Hippocampal formation (tissue), 2 donors: ENCODE measurements around the gene HIRA.
"Not testable (repeated sequence)": the region's sequence is repeated elsewhere in the genome, so short reads cannot be mapped to it uniquely, and the experiment has no call there.

Experiments
- DNase-seq, 2 donors: peaks; one replicate each; lab custom pipeline; 2025; lab: John Stamatoyannopoulos, UW

The HIRA gene

DNA sequence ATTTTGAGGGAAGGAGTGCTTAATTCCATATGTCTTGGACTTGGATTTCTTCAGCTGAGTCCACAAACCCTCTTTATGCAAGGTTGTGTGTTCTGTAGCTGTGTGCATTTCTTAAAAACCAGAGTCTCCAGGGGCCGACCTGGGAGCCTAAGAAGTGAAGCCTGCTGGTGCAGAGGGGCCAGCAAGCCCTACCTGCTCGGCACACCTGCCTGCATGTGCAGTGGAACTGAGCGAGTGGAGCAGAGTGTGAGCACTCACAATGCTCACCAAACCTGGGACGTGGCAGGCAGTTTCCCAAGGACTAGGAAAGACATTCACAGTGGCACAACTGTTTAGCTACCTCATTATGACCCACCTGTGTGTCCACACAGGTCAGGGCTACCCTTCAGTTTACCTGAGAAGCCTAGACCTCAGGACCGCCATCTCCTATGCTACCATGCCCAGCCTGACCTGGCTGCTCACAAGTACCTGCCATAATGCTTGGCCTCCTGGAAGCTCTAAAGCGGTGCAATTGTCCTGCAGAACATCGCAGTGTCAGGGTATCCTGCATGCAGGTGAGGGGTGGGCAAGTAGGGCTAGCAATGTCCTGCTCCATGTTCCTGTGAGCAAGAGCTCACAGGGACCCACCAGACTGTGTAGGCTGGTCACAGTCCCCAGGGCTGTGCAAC is 12.1 kb upstream of the HIRA start:
- no peak for DNase-seq

DNA sequence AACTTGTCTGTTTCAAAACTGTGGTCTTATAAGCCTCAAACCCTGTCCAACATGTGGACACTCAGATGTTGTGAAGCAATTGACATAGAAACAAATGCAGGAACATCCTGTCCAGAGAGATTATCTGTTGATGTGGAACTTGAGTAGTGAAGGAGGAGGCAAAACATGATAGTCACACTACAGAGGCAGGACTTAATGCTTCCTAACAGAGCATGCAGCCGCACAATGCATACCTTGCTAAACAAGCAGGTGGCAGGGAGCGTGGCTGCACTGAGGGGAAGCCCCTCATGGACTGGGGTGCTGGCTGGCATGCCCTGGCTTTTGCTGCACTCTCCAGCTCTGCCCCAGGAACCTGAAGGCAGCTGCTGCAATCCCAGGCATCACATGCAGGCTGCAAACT is 10.6 kb upstream of the HIRA start:
- DNase-seq: no peak

DNA sequence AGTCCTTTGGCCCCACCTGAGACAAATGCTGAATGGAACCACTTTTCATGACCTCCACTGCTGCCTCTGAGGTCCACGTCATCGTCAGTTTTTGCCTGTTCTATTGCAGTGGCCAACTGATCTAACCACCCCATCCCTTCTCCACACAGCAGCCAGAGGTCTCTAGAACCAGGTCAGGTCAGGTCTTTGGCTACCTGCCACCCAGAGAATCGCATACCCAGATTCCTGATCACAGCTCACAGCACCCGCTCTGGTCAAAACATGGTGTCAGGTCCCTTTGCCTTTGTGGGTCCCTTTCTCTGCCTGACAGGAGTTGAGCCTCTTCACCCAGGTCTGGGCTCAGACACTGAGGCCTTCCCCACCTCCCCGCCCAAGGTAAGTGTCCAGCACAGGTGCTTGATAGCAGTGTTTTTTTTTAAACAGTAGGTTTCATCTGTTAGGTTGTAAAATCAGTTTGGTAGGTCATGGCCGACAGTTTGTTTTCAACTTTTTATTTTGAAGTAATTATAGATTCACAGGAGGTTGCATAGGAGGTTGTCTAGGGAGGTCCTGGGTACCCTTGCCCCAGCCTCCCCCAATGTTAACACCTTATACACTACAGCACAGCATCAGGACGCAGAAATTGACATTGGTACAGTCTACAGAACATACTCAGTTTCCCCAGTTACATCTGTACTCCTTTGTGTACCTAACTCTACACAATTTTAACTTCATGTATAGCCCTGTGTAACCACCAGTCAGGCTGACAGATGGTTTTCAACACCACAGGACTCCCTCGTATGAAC is 9.1 kb upstream of the HIRA start:
- no peak for DNase-seq

DNA sequence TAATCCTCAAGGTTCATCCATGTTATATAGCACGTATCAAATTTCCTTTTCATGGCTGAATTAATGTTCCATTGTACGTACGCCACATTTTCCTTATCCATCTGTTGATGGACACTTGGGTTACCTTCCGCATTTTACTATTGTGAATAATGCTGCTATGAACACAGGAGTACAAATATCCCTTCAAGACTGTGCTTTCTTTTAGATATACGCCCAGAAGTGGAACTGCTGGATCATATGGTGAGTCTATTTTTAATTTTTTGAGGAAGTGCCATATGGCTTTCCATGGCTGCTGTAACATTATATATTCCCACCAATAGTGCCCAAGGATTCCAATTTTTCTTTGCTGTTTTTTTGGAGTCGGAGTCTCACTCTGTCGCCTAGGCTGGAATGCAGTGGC is 6.8 kb upstream of the HIRA start:
- no peak for DNase-seq

DNA sequence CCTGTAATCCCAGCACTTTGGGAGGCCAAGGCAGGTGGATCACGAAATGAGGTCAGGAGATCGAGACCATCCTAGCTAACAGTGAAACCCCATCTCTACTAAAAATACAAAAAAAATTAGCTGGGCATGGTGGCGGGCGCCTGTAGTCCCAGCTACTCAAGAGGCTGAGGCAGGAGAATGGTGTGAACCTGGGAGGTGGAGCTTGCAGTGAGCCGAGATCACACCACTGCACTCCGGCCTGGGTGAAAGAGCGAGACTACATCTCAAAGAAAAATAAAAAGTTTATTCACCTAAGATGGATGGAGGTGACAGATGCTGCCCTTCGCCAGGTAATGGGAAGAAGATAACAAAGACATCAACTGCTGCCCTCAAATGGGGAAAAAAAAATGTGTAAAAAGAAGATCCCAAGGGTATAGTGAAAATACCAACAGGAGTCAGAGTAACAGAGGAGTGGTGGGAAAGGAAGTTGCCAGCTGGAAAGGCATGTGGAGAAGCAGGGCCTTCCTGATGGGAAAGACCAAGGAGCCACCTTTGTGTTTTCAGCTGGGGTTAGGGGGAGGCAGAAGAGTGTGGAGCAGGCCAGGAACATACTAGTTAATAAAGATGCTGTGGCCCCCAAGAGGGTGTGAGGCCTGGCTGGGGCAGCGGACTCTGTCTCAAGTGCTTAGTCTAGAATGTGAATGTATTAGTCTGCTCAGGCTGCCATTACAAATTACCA is 5.1 kb upstream of the HIRA start:
- DNase-seq: not testable (repeated sequence)

DNA sequence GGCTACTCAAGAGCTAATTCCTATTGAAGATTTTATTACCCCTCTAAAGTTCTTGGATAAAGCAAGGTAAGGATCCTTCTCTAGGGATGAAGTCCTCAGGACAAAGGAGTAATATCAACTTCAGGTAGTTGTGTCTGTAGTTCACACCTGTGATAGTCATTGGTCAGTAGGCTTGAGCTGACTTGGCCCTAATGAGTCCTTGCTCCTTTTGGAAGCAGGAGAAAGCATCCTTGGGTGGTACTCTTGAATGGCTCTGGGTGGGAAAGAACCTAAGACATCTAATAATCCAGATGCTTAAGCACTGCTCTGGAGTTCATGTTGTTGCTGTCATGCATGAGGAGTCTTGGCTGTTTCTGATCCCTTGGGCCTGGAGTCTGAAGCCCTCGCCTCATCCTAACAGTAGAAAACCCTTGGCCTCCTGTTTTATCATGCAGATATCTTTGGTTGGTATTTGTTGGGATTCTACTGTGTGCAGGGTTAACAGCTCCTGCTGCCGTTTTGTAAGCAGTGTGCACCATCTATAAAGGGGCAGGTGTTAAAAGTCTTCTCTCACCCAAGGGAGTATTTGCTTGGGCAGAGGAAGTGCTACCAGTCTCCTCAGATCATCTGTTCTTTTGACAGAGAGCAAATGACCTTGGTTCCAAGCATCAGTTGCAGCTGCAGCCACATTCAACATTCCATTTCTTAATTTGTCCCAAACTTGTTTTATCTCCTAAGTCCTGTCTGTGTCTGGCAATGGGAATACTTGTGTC is 3.5 kb upstream of the HIRA start:
- no peak for DNase-seq

DNA sequence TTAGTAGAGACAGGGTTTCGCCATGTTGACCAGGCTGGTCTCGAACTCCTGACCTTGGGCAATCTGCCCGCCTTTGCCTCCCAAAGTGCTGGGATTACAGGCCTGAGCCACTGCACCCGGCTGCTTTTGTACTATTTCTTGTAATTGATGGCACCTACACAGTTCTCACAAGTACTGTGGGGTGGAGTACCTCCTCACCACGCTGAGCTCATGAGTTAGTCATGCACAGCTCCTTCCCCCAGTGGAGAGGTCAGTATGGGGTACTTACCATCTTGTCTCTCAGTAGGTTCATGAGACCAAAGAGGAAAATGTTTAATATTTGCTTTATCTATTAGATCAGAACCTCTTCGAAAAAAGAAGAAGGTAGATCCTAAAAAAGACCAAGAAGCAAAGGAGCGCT is 2.9 kb upstream of the HIRA start:
- no peak for DNase-seq

DNA sequence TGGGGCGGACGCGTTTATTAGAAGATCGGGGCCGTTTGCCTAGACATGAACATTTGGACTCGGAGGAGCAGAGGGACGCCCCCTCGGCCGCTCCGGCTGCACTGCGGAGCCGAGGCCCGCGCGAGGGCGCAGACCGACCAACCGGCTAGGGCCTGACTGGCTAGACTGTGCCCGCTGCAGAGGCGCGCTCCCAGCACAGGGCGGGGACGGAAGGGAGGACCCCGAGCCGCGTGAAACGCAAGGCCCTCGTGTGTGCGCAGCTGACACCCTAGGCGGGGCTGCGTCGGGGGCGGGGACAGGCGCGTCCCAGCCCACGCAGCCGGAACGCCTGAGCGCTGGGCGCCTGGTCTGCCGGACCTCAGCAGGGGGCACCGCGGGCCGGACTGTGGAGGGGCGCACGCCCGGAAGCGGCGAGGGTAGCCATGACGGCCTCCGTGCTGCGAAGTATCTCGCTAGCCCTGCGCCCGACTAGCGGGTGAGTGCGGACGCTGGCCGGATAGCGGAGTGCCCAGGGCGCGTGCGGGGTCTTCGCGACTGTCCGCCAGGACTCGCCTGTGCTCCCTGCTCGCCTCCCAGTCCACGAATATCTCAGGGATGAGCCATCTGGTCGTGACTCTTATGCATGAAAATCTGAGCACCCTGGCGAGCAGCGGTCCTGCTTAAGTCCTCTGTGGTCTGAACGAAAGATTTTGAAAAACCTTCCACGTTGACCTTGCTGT is 759 bp upstream of the HIRA start, which contains the start of gene MRPL40:
MRPL40 (plus strand) TSS at position 413 of the 719 bp plus-strand sequence; CDS start at position 423, 10 bp downstream.
- peak; percentile 90 to 93 for DNase-seq

DNA sequence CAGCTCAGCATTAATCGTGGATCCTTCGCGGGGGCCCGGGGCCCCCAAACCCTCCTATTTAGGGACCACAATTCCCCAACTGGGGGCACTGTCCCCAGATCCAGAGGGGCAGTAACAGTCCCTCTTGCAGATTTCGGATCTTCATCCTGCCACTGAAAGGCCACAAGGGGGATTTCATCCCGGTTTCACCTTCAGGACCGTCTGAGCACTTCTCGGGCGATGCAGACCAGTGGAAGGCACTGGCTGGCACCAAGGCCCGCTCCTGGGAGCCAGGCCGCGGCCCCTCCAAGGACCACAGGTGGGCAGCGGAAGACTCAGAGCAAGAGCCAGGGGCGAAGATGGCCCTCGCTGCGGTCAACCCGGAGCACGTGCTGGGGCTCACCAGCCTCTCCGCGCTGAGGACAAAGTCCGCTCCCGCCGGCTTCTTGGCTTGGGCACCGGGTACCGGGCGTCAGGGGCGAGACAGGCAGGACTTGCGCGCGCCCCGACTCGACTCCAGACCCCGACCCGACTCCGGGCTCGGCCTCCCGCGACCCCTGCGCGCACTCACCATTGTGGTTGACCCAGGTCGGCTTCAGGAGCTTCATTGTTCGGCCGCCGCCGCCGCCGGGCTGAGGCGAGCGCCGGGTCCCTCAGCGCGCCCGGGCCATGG is 517 bp downstream of the HIRA start:
- DNase-seq: no peak

DNA sequence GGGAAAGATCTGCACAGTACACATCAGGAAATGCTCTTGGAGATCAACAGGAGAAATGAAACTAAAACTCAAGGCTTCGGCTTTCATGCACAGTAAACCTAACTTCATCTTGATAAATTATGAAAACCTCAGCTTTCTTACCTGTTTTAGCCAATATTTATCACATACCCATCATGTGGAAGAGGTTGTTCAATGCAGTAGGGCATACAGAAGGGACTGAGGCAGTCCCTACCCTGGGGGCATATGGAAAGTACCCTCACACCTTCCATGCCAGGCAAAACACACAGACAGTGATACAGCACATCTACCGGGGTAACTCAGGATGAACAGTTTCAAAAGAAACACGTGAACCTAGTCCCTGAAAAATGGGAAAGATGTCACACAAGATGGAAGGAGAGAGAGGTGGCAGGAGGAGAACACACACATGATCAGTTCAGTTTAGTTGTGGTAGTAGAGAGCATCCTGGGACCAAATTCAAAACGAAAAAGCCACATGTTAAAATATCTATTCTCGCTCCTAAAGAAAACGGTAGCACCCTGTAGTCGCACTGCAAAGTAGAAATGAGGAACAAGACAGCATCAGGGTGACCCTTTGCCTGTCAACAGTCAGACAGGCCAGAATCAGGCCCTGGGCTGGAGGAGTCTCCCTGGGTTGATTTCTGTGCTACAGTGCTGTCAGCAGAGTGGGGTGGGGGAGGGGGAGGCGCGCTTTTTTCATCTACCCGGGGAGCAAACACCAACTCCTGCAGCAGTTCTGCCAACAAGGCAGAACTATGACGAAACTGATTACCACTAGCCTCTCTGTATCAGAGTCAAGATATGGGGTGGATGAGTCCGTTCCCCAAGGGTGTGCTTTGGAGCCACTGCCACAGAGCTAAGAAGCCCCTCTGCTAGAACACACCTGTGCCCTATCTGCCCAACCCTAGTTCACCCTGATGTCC is 1.3 kb downstream of the HIRA start:
- DNase-seq: no peak

DNA sequence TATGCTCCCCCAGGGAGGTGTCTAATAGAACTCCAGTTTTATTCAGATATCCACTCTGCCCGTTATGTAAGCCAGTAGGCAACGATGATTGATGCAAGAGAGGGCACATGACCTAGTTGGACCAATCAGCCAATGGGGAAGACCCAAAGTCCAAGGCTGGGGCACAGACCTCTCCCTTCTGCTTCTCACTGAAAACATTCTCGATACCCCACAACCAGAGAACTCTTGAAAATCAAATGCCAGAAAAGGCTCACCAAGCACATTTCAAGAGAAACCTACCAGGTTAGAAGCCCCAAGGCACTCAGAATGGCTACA is 7.4 kb downstream of the HIRA start:
- DNase-seq: no peak

DNA sequence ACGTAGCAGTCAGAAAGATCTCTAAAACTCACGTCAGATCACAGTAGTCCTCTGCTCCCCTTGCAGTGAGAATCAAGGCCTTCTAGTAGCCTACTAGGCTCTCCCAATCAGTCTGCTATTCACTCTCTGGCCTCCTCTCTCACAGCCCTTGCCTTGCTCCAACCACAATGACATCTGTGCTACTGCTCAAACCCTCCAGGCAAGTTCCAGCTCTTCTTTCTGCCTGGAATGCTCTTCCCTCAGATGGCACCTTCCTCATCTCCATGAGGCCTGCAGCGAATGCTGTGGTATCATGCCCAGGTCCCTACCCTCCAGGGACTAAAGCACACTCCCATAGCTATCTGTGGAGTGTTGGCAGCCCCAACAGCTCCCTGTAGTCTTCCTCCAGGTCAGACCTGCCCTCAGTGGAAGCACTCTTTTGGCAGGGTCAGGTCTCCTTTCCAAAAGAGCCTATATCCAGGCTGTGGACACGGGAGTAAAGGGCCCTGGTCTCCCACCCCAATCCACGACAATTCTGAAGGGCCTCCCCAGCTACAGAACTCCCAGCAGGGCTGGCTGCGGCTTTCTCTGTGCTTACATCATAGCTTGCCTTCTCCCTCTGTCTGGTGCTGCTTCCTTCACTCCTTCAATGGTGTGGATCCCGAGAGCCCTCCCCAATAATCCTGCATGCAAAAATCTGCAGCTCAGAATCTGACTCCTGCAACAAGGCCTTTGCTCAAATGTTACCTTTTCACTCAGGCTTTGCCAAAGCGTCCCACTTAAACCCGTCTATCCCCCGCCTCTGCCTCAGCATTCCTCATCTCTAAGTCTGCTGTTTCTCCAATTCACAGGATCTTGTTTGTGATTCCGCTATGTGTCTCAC is 8.9 kb downstream of the HIRA start:
- DNase-seq: no peak

DNA sequence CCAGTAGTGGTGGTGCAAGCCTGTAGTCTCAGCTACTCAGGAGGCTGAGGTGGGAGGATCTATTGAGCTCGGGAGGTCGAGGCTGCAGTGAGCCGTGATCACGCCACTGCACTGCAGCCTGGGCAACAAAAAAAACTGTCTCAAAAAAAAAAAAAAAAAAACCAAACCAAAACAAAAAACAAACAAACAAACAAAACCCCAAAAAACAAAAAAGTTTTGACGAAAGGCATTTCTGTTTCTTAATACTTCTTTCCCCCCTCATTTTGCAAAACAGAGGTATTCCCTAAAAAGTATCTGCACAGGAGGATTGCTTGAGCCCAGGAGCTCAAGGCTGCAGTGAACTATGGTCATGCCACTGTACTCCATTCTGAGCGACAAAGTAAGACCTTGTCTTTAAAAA is 11.2 kb downstream of the HIRA start:
- no peak for DNase-seq

DNA sequence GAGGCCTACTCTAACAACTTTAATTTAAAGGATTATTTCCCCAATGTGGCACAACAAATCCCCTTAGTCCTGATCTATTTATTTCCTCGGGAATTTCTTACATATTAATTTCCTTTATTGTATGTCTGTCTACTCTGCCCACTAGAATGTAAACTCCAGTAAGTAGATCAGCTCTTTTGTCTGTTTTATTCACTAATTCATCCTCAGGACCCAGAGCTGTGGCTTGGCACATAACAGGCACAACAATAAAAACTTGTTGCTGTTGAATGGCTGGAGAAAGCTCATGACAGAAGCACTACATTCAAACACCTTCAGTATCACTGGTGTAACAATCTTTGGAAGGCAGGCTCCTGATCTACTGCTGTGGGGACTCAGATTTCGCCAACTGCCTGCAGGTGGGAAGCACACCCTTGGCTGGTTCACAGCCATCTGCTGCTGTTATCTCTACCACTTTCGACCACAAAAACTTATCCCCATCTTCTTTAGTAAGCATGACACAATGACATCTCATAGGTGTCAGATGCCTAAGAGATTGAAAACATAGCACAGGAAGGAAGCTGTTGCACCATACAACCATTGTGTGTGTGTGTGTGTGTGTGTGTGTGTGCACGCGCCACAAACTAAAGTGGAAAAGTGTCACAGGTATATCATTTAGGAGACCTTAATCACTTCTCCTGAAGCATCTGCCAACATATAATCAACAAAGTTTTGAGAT is 11.9 kb downstream of the HIRA start:
- DNase-seq: no peak

DNA sequence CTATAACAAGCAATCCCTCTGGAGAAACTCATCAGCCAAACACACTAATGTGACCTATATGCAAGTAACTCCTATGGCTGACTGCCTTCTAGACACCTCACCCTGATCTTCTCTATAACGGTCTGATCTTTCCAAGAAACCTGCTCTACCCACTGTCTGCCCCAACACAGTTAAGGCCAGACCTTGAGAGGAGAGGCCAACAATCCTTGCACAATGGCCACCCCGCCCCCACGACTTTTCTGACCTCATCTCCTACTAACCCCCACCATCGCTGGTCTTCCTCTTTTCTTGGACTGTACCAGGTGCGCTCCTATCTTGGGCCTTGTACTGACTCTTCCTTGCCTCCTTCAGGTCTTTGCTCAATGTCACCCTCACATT is 12.5 kb downstream of the HIRA start:
- no peak for DNase-seq

DNA sequence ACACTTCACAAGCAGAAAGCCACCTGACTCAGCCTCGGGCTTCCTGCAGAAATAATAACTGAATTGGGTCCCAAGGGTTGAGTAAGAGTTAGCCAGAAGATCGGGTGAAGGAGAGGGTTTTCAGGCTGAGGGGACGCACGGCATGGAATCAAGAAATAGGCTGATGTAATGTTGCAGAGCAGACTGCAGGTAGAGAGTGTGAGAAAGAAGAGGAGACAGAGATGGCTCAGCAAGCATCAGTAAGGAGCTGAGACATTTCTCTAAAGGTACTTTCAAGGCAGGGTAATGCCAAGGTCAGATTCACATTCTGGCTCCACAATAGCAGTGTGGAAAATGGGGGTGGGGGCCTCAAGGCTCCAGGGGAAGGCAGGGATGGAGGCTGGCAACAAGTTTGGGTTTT is 18.6 kb downstream of the HIRA start:
- DNase-seq: no peak

DNA sequence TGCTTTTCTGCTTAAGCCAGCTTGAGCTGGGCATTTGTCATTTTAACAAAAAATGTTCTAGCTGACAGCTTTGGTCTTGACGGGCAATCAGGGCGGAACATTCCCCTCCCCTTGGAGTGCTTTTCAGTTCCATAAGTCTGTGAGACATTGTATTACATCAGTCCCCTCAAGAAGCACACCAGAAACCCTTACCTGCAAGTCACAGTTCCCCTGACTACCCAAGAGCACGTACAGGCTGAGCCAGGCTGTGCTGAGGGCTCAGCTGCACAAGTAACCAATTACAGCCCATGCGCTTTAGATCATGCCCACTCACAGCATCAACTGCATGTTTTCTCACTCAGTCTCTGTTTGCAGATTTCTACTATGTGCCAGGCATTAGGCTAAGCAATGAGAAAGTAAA is 19.1 kb downstream of the HIRA start:
- no peak for DNase-seq

DNA sequence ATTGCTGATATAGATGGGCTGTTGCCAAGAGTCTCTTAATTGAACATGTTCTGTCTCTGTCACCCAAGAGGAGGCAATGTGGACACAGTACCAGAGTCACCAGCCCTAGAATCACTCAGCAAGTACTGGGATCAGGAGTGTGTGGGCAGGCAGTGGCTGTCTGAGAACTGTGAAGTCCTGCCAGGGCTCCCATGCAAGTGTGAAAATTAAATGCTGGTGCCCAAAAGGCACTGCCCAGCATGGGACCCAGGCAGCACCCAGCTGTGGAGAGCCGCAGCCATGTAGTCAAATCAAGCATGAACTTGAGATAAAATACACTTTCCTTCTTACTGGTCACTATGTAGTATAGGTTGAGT is 19.9 kb downstream of the HIRA start:
- DNase-seq: no peak
